NCI-H510A (cell line): Measurements from ENCODE around the gene OR5AR1.
"Not testable (repeated sequence)": the region's sequence is repeated elsewhere in the genome, so short reads cannot be mapped to it uniquely, and the experiment has no call there.

ENCODE experiments used
- DNase-seq: peaks from one replicate; lab custom pipeline; 2025; lab: John Stamatoyannopoulos, UW

OR5AR1 gene

DNA sequence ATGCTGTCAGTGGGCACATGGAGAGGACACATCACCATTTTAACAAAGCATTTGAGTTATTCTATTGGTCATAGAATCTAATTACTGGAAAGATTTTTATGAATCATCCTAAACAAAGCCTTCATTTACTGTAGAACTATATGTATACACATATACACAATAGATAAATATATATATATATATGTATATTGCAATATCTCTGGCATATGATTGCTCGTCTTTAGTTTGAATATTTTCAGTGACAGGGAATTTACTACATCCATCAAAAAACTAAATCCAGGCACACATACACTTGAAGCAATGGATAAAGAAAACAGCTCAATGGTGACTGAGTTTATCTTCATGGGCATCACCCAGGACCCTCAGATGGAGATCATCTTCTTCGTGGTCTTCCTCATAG, at the start of gene OR5AR1:
TSS of gene OR5AR1 (plus strand) at position 301 of the 400 bp plus-strand sequence. CDS start at position 301, 0 bp downstream.
- DNase-seq, result no peak

DNA sequence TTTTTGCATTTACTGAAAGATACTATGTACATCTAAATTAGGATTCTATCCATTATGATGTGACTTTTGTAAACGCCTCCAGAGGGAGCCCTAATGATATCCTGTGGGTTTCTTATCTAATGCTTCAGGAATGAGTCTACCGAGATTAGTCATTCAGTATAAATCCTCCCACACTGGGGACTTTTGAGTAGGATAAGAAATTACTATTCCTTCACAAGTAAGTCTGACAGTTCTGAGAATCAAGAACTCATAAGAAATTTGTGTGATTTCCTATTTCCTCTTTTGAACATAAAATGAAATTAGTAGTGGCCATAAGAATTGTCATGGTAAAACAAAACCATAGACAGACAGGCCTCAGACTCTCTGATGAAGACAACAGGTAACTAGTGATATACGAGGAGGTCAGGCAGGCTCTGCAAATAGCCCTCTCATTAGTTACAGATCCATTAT, 38.8 kb upstream of the OR5AR1 start:
- DNase-seq, result no peak

- no peak for DNase-seq
These were observed 37.5 kb upstream of the OR5AR1 start for GRCh38 chr11:56625946-56626345.

- DNase-seq, result no peak
These were observed 31.2 kb upstream of the OR5AR1 start for GRCh38 chr11:56632329-56632728.

DNA sequence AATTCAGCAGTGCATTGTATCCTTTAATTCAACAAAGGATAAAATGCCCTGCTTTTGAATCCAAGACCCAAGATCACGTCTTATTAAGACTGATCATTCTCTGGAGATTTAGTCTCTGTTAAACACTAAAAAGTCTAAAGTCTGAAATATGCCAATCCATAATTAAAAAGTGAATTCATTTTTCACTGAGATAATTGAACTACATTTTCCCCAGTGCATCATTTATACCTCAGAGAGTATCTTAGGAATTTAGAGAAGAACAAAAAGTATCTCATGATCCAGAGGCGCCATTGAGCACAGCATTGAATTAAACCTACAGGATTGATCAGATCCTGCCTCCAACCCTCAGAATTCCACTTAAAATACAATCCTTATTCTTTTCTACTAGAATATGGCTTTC, 26.6 kb upstream of the OR5AR1 start:
- no peak for DNase-seq

DNA sequence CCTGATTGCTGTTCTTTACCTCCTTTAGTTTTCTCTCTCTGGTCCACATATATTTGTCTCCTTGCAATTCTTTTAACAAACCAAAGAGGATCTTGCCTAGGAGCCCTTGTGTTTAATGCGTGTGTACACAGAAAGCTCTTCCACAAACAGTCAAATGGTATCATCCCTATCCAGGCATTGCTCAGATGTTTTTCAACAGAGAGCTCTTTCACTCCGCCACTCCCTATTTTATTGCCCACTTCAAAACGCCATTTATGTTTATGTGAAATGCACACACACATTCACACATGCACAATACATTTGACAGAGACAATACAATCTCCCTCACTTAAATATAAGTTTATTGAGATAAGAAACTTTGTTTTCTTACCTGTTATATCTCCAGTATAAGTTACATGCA, 26.0 kb upstream of the OR5AR1 start:
- no peak for DNase-seq

DNA sequence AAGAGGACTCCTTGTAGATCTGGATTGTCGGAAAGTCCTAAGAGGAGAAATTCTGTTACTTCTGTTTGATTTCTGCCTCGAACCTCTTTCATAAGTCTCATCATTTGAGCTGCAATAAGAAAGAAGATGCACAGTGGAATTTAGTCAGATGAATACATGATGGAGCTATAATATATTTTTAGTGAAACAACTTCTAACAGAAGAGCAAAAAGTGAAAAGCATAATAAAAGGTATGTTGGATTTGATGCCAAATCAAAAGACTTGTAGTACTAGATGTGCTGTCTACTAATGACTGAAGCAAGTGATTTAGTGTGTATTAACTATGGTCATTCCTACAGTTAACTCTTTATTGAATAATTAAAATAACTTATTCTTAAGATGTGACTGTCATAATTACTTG, 21.1 kb upstream of the OR5AR1 start, which contains the start of gene OR5AP2:
TSS of gene OR5AP2 (minus strand) at position 101 of the 400 bp plus-strand sequence. CDS start at position 101, 0 bp downstream.
- no peak for DNase-seq

GRCh38 chr11:56659755-56660154, 3.7 kb upstream of the OR5AR1 start:
- DNase-seq, result no peak

GRCh38 chr11:56670984-56671383, 7.5 kb downstream of the OR5AR1 start:
- no peak for DNase-seq

DNA sequence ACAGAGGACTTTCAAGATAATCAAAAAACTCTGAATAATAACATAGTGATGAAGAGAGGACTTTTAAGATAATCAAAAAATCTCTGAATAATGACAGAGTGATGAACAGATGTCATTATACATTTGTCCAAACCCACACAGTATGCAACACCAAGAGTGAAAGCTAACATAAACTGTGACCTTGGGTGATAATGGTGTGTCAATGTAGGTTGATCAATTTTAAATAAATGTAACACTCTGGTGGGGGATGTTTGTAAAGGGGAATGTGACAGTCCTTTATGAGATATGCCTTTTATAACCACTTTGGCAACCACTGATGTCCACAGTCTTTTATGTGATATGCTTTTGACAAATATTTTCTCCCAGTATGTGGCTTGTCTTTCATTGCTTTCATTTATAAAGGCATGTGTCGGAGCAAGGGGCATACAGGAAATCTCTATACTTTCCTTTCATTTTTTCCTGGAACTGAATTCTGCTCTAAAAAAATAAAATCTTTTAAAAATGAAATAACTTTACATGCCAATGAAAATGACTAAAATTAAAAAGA, 25.1 kb downstream of the OR5AR1 start:
- no peak for DNase-seq

- not testable (repeated sequence) for DNase-seq
These were observed 27.7 kb downstream of the OR5AR1 start for GRCh38 chr11:56691179-56691578.

DNA sequence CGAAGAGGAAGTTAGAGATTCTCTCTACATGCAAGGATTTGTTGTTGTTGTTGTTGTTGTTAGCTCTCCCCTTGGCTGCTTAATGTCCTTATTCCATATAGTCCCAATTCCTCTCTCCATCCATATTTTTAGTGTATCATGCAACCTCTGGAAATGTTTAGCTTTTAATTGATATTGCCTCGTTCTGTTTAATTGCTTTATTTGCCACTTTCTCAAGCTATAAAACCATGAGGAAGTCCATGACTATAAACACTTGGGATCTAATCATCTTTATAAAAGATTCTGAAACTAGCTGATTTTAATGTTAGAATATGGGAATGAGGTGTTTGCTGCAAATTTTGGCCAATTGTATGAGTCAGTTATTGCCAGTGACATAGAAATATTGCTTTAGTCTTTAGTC, 29.9 kb downstream of the OR5AR1 start:
- DNase-seq, result no peak

GRCh38 chr11:56698795-56699194, 35.3 kb downstream of the OR5AR1 start, which contains the start of gene OR9G1:
TSS of gene OR9G1 (plus strand) at chr11:56699095. CDS start at chr11:56700388, 1,293 bp downstream.
- DNase-seq, result no peak

DNA sequence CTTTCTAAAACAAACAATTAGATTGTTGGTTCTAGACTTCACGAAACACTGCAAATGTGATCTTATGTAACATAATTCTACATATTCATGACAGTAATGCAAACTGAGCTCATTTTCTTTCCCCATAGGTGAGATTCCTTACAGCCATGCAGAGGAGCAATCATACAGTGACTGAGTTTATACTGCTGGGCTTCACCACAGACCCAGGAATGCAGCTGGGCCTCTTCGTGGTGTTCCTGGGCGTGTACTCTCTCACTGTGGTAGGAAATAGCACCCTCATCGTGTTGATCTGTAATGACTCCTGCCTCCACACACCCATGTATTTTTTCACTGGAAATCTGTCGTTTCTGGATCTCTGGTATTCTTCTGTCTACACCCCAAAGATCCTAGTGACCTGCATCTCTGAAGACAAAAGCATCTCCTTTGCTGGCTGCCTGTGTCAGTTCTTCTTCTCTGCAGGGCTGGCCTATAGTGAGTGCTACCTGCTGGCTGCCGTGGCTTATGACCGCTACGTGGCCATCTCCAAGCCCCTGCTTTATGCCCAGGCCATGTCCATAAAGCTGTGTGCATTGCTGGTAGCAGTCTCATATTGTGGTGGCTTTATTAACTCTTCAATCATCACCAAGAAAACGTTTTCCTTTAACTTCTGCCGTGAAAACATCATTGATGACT, 36.9 kb downstream of the OR5AR1 start:
- DNase-seq, result no peak

DNA sequence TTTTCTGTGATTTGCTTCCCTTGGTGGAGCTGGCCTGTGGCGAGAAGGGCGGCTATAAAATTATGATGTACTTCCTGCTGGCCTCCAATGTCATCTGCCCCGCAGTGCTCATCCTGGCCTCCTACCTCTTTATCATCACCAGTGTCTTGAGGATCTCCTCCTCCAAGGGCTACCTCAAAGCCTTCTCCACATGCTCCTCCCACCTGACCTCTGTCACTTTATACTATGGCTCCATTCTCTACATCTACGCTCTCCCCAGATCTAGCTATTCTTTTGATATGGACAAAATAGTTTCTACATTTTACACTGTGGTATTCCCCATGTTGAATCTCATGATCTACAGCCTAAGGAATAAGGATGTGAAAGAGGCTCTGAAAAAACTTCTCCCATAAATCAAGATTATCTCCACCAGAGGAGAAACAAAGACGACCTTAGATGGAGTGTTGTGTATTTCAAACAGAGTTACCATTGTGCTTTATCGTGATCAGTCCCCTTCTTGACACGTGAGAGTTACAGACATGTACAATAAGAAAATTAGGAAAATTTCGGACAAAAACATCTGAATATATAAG, 37.5 kb downstream of the OR5AR1 start:
- no peak for DNase-seq

DNA sequence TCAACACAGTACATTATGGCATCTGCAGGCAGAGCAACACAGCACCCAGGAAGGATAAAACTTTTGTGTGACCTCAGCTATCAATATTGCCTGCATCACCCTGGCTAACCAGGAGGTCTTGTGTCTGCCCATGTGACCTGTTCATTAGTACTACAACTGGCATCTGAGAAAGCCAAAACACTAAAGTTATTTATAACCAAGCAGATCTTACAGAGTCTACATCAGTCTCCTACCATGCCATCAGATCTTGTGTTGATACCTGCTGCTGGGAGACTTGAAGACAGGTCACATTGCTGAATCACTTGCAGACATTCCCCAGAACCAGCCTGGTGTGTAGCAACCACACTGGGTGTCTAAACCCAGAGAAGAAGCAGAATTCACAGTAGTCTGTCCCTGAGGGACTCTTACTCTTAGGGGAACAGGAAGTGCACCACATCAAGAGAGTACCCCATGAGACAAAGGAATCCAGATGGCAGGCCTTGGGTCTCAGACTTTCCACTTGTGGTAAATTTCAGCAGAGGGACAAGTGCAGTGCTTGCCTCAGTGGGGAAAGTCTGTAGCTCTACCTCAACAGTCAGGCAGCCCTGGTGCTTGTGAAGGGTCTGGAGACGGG, 42.4 kb downstream of the OR5AR1 start:
- no peak for DNase-seq

GRCh38 chr11:56706486-56706885, 43.0 kb downstream of the OR5AR1 start:
- no peak for DNase-seq

- no peak for DNase-seq
These were observed 50.7 kb downstream of the OR5AR1 start for GRCh38 chr11:56714206-56714605.
